Body of pancreas (tissue), 4 donors: Measurements from ENCODE around the gene EDC4.

Source experiments
- CTCF ChIP-seq, 7 experiments: fragments of 450-650 bp in 4 of 7; fragments of 200-600 bp in 3 of 7; sonication (generic) in 3 of 7; IDR thresholded peaks; one replicate each; pipeline ENCODE4 v1.5.1; 2016 to 2019; ENCODE audit warnings: antibody characterized with exemption in 7 of 7
- POLR2A ChIP-seq, 3 donors: fragments of 450-650 bp; IDR thresholded peaks; one replicate each; pipeline ENCODE4 v1.6.1; 2016; ENCODE audit warnings: antibody characterized with exemption in 3 of 3, mild to moderate bottlenecking in 2 of 3

GRCh38 chr16:67917852-67918236 lies 45.0 kb downstream of the EDC4 start:
- TF ChIP-seq CTCF (IDR thresholded peaks at IDR 0.05) (no peak), POLR2A (IDR thresholded peaks at IDR 0.05) (no peak)
